ENCODE results near the gene ROCK2. TPM values are rescaled to one million over a fixed set of nuclear protein-coding genes. Genes with fewer than 3 reads are reported as not detected.
"Not testable (repeated sequence)": the region's sequence is repeated elsewhere in the genome, so short reads cannot be mapped to it uniquely, and the experiment has no call there.

ROCK2 gene
- total and polyA plus RNA-seq, 10 donors, result 4.0 to 89.6 (median 65.8) TPM

- intact Hi-C loops (cut with DNase I; ENCODE audit: low total_unique reads), result no loop called here
- peaks cover 0 to 19% (median 3%) of the 10 kb centered on the region in 6 donors for H3K36me3 ChIP-seq
- no peaks in the 10 kb centered on the region for H3K4me1 ChIP-seq
- no peaks in the 10 kb centered on the region for H3K27me3 ChIP-seq (replicated peaks in 1 of 7)
- 96 to 97% (median 96%) methylated on average over 16 of the region's 16 CpGs for WGBS, 5 donors
- H3K9me3 ChIP-seq, result peaks cover 0 to 3% (median 0%) of the 10 kb centered on the region in 8 donors
- TF ChIP-seq POLR2AphosphoS5 (IDR thresholded peaks at IDR 0.05), result peak in 1 of 3 donors; percentile 49
- no peak for TF ChIP-seq POLR2A (IDR thresholded peaks at IDR 0.05)
- TF ChIP-seq CTCF (IDR thresholded peaks at IDR 0.05 in 8 of 11, conservative IDR thresholded peaks at IDR 0.05 in 3 of 11), result no peak
- H3K27ac ChIP-seq, result no peak overlapping the region
- no peak overlapping the region for H3K4me3 ChIP-seq
- DNase-seq, result no peak
These were observed 87.4 kb downstream of the ROCK2 start for GRCh38 chr2:11257078-11257477.

DNA sequence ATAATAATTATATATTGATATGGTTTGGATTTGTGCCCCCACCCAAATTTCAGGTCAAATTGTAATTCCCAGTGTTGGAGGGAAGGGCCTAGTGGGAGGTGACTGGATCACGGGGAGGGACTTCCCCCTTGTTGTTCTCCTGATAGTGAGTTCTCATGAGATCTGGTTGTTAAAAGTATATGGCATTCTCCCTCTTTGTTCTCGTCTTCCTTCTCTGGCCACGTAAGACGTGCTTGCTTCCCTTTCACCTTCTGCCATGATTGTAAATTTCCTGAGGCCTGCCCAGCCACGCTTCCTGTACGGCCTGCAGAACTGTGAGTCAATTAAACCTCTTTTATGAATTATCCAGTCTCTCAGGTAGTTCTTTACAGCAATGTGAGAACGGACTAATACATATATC is 88.3 kb downstream of the ROCK2 start:
- Histone ChIP-seq H3K4me3 (no peak overlapping the region), H3K4me1 (peaks cover 0 to 3% (median 0%) of the 10 kb centered on the region in 6 donors), H3K27ac (no peak overlapping the region), H3K36me3 (peaks cover 0 to 19% (median 3%) of the 10 kb centered on the region in 6 donors), H3K27me3 (replicated peaks in 1 of 7) (no peaks in the 10 kb centered on the region), H3K9me3 (peaks cover 0 to 3% (median 0%) of the 10 kb centered on the region in 8 donors)
- no peak for TF ChIP-seq POLR2AphosphoS5 (IDR thresholded peaks at IDR 0.05)
- no peak for TF ChIP-seq CTCF (IDR thresholded peaks at IDR 0.05 in 8 of 11, conservative IDR thresholded peaks at IDR 0.05 in 3 of 11)
- TF ChIP-seq POLR2A (IDR thresholded peaks at IDR 0.05), result no peak
- intact Hi-C loops (cut with DNase I; ENCODE audit: low total_unique reads), result no loop called here
- DNase-seq, result no peak
- 79 to 91% (median 81%) methylated on average over 7 of the region's 7 CpGs for WGBS, 5 donors

GRCh38 chr2:11254100-11254536 is 90.3 kb downstream of the ROCK2 start:
- TF ChIP-seq POLR2A (IDR thresholded peaks at IDR 0.05), result no peak
- TF ChIP-seq POLR2AphosphoS5 (IDR thresholded peaks at IDR 0.05), result no peak
- TF ChIP-seq CTCF (IDR thresholded peaks at IDR 0.05 in 8 of 11, conservative IDR thresholded peaks at IDR 0.05 in 3 of 11), result no peak
- Histone ChIP-seq H3K36me3 (peaks cover 0 to 25% (median 5%) of the 10 kb centered on the region in 6 donors), H3K27ac (no peak overlapping the region), H3K4me3 (no peak overlapping the region), H3K9me3 (peaks cover 0 to 3% (median 0%) of the 10 kb centered on the region in 8 donors), H3K27me3 (replicated peaks in 1 of 7) (no peaks in the 10 kb centered on the region), H3K4me1 (peaks cover 0 to 12% (median 0%) of the 10 kb centered on the region in 6 donors)
- intact Hi-C loops (cut with DNase I; ENCODE audit: low total_unique reads), result no loop called here
- WGBS, 5 donors, result 72 to 98% (median 90%) methylated on average over 2 of the region's 2 CpGs
- no peak for DNase-seq

DNA sequence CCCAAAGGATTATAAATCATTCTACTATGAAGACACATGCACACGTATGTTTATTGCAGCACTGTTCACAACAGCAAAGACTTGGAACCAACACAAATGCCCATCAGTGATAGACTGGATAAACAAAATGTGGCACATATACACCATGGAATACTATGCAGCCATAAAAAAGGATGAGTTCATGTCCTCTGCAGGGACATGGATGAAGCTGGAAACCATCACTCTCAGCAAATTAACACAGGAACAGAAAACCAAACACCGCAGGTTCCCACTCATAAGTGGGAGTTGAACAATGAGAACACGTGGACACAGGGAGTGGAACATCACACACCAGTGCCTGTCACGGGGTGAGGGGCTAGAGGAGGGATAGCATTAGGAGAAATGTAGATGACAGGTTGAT is 92.0 kb downstream of the ROCK2 start:
- H3K4me3 ChIP-seq; H3K9me3 ChIP-seq; H3K27ac ChIP-seq; DNase-seq; intact Hi-C loops (cut with DNase I; ENCODE audit: low total_unique reads); H3K27me3 ChIP-seq (replicated peaks in 1 of 7): not testable (repeated sequence)
- whole genome bisulfite sequencing, 5 donors, result 98 to 100% (median 99%) methylated on average over 4 of the region's 4 CpGs
- H3K4me1 ChIP-seq, result peaks cover 0 to 15% (median 0%) of the 10 kb centered on the region in 6 donors
- H3K36me3 ChIP-seq, result peaks cover 0 to 38% (median 12%) of the 10 kb centered on the region in 6 donors
